Transverse colon (tissue), 4 donors: ENCODE data around the gene ANKIB1.

ENCODE experiments used
- CTCF ChIP-seq, 5 experiments: fragments of 200-600 bp in 3 of 5; fragments of 450-650 bp in 2 of 5; sonication (generic) in 3 of 5; IDR thresholded peaks; 1 replicate in 2 of 5; 2 replicates in 3 of 5; pipeline ENCODE4 v1.5.1; 2016 to 2017; ENCODE audit warnings: antibody characterized with exemption in 5 of 5, inconsistent platforms in 3 of 5, mild to moderate bottlenecking in 2 of 5, moderate library complexity in 1 of 5
- EP300 ChIP-seq: sonication (generic); formaldehyde crosslinking; IDR thresholded peaks from one replicate; pipeline ENCODE4 v1.6.1; 2017; ENCODE audit warnings: antibody characterized with exemption, low read depth
- POLR2AphosphoS5 ChIP-seq, 3 donors: sonication (generic); formaldehyde crosslinking; IDR thresholded peaks; one replicate each; pipeline ENCODE4 v1.6.1; 2016; ENCODE audit warnings: antibody characterized with exemption in 3 of 3

GRCh38 chr7:92413550-92413949 is 167.8 kb downstream of the ANKIB1 start:
- no peak for TF ChIP-seq CTCF (IDR thresholded peaks at IDR 0.05)
- no peak for TF ChIP-seq EP300
- no peak for TF ChIP-seq POLR2AphosphoS5 (IDR thresholded peaks at IDR 0.05)
